H9 (cell line): Measurements from ENCODE around the gene KREMEN1. TPM values are rescaled to one million over a fixed set of nuclear protein-coding genes. Genes with fewer than 3 reads are reported as not detected.

Source experiments
- DNase-seq: peaks from one replicate; pipeline ENCODE4 v3.0.0-alpha.2; 2017
- H2AFZ ChIP-seq: one replicate; pipeline ENCODE4 v1.6.1; 2013; ENCODE audit warnings: mild to moderate bottlenecking, low read length, control low read depth, moderate library complexity
- H2AK5ac ChIP-seq: 2 replicates; pipeline ENCODE4 v1.6.1; 2013; ENCODE audit warnings: low read length, control low read depth, mixed read lengths; ENCODE audit not compliant: insufficient read length
- H2BK120ac ChIP-seq: one replicate; pipeline ENCODE4 v1.6.1; 2013; ENCODE audit warnings: low read depth, mild to moderate bottlenecking, low read length, control low read depth, inconsistent platforms; ENCODE audit not compliant: poor library complexity, severe bottlenecking
- H2BK12ac ChIP-seq: 2 replicates; pipeline ENCODE4 v1.6.1; 2013; ENCODE audit warnings: low read length, control low read depth, mixed read lengths, low read depth; ENCODE audit not compliant: insufficient read length
- H2BK15ac ChIP-seq: 2 replicates; pipeline ENCODE4 v1.6.1; 2013; ENCODE audit warnings: low read depth, low read length, control low read depth
- H2BK20ac ChIP-seq: one replicate; pipeline ENCODE4 v1.6.1; 2013; ENCODE audit warnings: low read depth, mild to moderate bottlenecking, low read length, control low read depth, inconsistent platforms; ENCODE audit not compliant: poor library complexity, severe bottlenecking
- H2BK5ac ChIP-seq: 2 replicates; pipeline ENCODE4 v1.6.1; 2013; ENCODE audit warnings: low read length, control low read depth, mixed read lengths; ENCODE audit not compliant: insufficient read length
- H3K14ac ChIP-seq: 2 replicates; pipeline ENCODE4 v1.6.1; 2013; ENCODE audit warnings: low read length, control low read depth; ENCODE audit not compliant: insufficient read depth
- H3K18ac ChIP-seq: 2 replicates; pipeline ENCODE4 v1.6.1; 2013; ENCODE audit warnings: low read depth, mild to moderate bottlenecking, mixed read lengths, low read length, control low read depth; ENCODE audit not compliant: insufficient read length
- H3K23ac ChIP-seq: 2 replicates; pipeline ENCODE4 v1.6.1; 2013; ENCODE audit warnings: low read length, control low read depth, mixed read lengths, low read depth; ENCODE audit not compliant: insufficient read length
- H3K23me2 ChIP-seq: 2 replicates; pipeline ENCODE4 v1.6.1; 2013; ENCODE audit warnings: low read depth, mild to moderate bottlenecking, mixed read lengths, low read length, control low read depth; ENCODE audit not compliant: insufficient read length, poor library complexity, severe bottlenecking
- H3K27ac ChIP-seq: 2 replicates; pipeline ENCODE4 v1.5.1; 2013; ENCODE audit warnings: low read length, control low read depth, mixed read lengths, low read depth; ENCODE audit not compliant: insufficient read length
- H3K27me3 ChIP-seq: 2 replicates; pipeline ENCODE4 v1.6.1; 2013; ENCODE audit warnings: low read length, control low read depth, inconsistent platforms; ENCODE audit not compliant: insufficient read depth
- H3K4ac ChIP-seq: 2 replicates; pipeline ENCODE4 v1.6.1; 2013; ENCODE audit warnings: low read depth, mild to moderate bottlenecking, control low read depth, inconsistent platforms, low read length, moderate library complexity
- H3K4me1 ChIP-seq: 2 replicates; pipeline ENCODE4 v1.6.1; 2013; ENCODE audit warnings: low read length, control low read depth, inconsistent platforms; ENCODE audit not compliant: insufficient read depth
- H3K4me2 ChIP-seq: 2 replicates; pipeline ENCODE4 v1.6.1; 2013; ENCODE audit warnings: low read length, control low read depth, mixed read lengths; ENCODE audit not compliant: insufficient read length, insufficient read depth
- H3K56ac ChIP-seq: 2 replicates; pipeline ENCODE4 v1.6.1; 2013; ENCODE audit warnings: low read depth, mild to moderate bottlenecking, mixed read lengths, low read length, control low read depth; ENCODE audit not compliant: insufficient read length
- H3K79me1 ChIP-seq: 2 replicates; pipeline ENCODE4 v1.6.1; 2013; ENCODE audit warnings: low read depth, mild to moderate bottlenecking, moderate library complexity, low read length, control low read depth, inconsistent platforms; ENCODE audit not compliant: insufficient read depth, poor library complexity, severe bottlenecking
- H3K79me2 ChIP-seq: 2 replicates; pipeline ENCODE4 v1.6.1; 2013; ENCODE audit warnings: low read length, control low read depth, inconsistent platforms; ENCODE audit not compliant: insufficient read depth
- H3K9ac ChIP-seq: 2 replicates; pipeline ENCODE4 v1.6.1; 2013; ENCODE audit warnings: low read length, control low read depth, mixed read lengths; ENCODE audit not compliant: insufficient read length; ENCODE audit errors: extremely low read depth
- H3K9me3 ChIP-seq: one replicate; pipeline ENCODE4 v1.6.1; 2013; ENCODE audit warnings: low read depth, low read length, inconsistent platforms; ENCODE audit not compliant: control insufficient read depth
- H3T11ph ChIP-seq: one replicate; pipeline ENCODE4 v1.6.1; 2013; ENCODE audit warnings: mild to moderate bottlenecking, low read length, control low read depth, inconsistent platforms
- H4K20me1 ChIP-seq: one replicate; pipeline ENCODE4 v1.6.1; 2013; ENCODE audit not compliant: control insufficient read depth, insufficient read length, insufficient read depth
- H4K5ac ChIP-seq: 2 replicates; pipeline ENCODE4 v1.6.1; 2013; ENCODE audit warnings: low read depth, mild to moderate bottlenecking, mixed read lengths, low read length, control low read depth; ENCODE audit not compliant: insufficient read length
- H4K8ac ChIP-seq: replicated peaks from 2 replicates; pipeline ENCODE4 v1.6.1; 2013; ENCODE audit warnings: low read length, control low read depth, mixed read lengths, low read depth; ENCODE audit not compliant: insufficient read length
- H4K91ac ChIP-seq: 2 replicates; pipeline ENCODE4 v1.6.1; 2013; ENCODE audit warnings: low read depth, mild to moderate bottlenecking, moderate library complexity, mixed read lengths, low read length, control low read depth; ENCODE audit not compliant: insufficient read length
- H3K27ac Mint-ChIP-seq, 3 experiments: 2 replicates in 2 of 3; 3 replicates in 1 of 3; pipeline ENCODE4 v1.8.0; 2020 to 2021; ENCODE audit warnings: mixed read lengths in 3 of 3, mild to moderate bottlenecking in 1 of 3, moderate library complexity in 1 of 3
- H3K27me3 Mint-ChIP-seq: 2 replicates; pipeline ENCODE4 v1.8.0; 2021; ENCODE audit warnings: low read depth, mild to moderate bottlenecking, moderate library complexity, mixed read lengths
- H3K36me3 Mint-ChIP-seq, 3 experiments: 2 replicates in 2 of 3; 3 replicates in 1 of 3; pipeline ENCODE4 v1.8.0; 2020 to 2021; ENCODE audit warnings: low read depth in 3 of 3, mixed read lengths in 3 of 3; ENCODE audit not compliant: insufficient read depth in 1 of 3
- H3K4me1 Mint-ChIP-seq, 2 experiments: 2 replicates each; pipeline ENCODE4 v1.8.0; 2020; ENCODE audit warnings: mixed read lengths in 2 of 2
- H3K4me3 Mint-ChIP-seq, 2 experiments: 2 replicates in 1 of 2; 3 replicates in 1 of 2; pipeline ENCODE4 v1.8.0; 2020 to 2021; ENCODE audit warnings: mild to moderate bottlenecking in 2 of 2, mixed read lengths in 2 of 2, moderate library complexity in 1 of 2
- H3K9me3 Mint-ChIP-seq, 2 experiments: 2 replicates in 1 of 2; 3 replicates in 1 of 2; pipeline ENCODE4 v1.8.0; 2020; ENCODE audit warnings: mild to moderate bottlenecking in 2 of 2, mixed read lengths in 2 of 2, moderate library complexity in 1 of 2
- CTCF ChIP-seq: fragments of 200-600 bp; sonication (generic); conservative IDR thresholded peaks from 3 replicates; pipeline ENCODE4 v1.8.0; 2021; ENCODE audit warnings: antibody characterized with exemption, mild to moderate bottlenecking
- WGBS: extraction: QIAGEN DNeasy Blood & Tissue Kit; methylation state at CpG from one replicate; pipeline ENCODE4 v1.1.7; 2013; ENCODE audit warnings: missing lambda C conversion rate, low lambda C conversion rate, mixed read lengths; ENCODE audit not compliant: insufficient read length; ENCODE audit errors: extremely low coverage; 5-methylcytosine and 5-hydroxymethylcytosine counted together
- total RNA-seq: library from RNA; stranded (reverse); gene quantifications from 2 replicates; pipeline ENCODE4 v1.2.1, GENCODE V29; 2021

The KREMEN1 gene
- total RNA-seq, 1 experiment from 2014 or later = 2.4 TPM

GRCh38 chr22:29146771-29147170 is 73.9 kb downstream of the KREMEN1 start:
- Mint-ChIP-seq H3K36me3 (peaks cover 0 to 3% (median 0%) of the 10 kb centered on the region in 3 experiments; a peak in 2 of 7 replicates), H3K27me3 (no peaks in the 10 kb centered on the region; the same call in 1 of the 2 replicates), H3K9me3 (no peaks in the 10 kb centered on the region), H3K27ac (no peak overlapping the region; a peak in 1 of 7 replicates), H3K4me1 (peaks cover 27 to 41% of the 10 kb centered on the region in 2 experiments), H3K4me3 (no peak overlapping the region)
- no peak overlapping the region for H3K4ac ChIP-seq
- WGBS = no CpG with 5 or more reads among the region's 9 CpGs
- H4K20me1 ChIP-seq = no peaks in the 10 kb centered on the region
- H3K18ac ChIP-seq = no peak overlapping the region
- H2AFZ ChIP-seq = no peak overlapping the region
- H3K27ac ChIP-seq = no peak overlapping the region
- H3K79me1 ChIP-seq = no peaks in the 10 kb centered on the region
- no peak overlapping the region for H3T11ph ChIP-seq
- no peaks in the 10 kb centered on the region for H3K23me2 ChIP-seq
- H2BK20ac ChIP-seq = no peak overlapping the region
- no peaks in the 10 kb centered on the region for H3K27me3 ChIP-seq
- H3K4me2 ChIP-seq = no peak overlapping the region
- no peak overlapping the region for H2BK12ac ChIP-seq
- no peak for TF ChIP-seq CTCF
- no peak overlapping the region for H4K5ac ChIP-seq
- H4K91ac ChIP-seq = no peak overlapping the region
- no peak overlapping the region for H2AK5ac ChIP-seq
- H3K79me2 ChIP-seq = no peaks in the 10 kb centered on the region
- H3K23ac ChIP-seq = no peak overlapping the region
- H3K14ac ChIP-seq = no peak overlapping the region
- H2BK120ac ChIP-seq = no peak overlapping the region
- H3K9ac ChIP-seq = no peak overlapping the region
- H3K56ac ChIP-seq = no peak overlapping the region
- H2BK15ac ChIP-seq = no peak overlapping the region
- peaks cover 4% of the 10 kb centered on the region; the same call in 1 of the 2 replicates for H3K4me1 ChIP-seq
- no peaks in the 10 kb centered on the region for H3K9me3 ChIP-seq
- no peak overlapping the region for H2BK5ac ChIP-seq
- DNase-seq = peak; percentile 18
- H4K8ac ChIP-seq = no peak overlapping the region
